Activated naive CD4-positive, alpha-beta T cell treated with anti-CD3 and anti-CD28 coated beads, Interleukin-2, amount 50 U/mL, for 72 hours (primary cell): ENCODE data around the gene TAF4B. TPM values are rescaled to one million over a fixed set of nuclear protein-coding genes. Genes with fewer than 3 reads are reported as not detected.
"Not testable (repeated sequence)": the region's sequence is repeated elsewhere in the genome, so short reads cannot be mapped to it uniquely, and the experiment has no call there.

ENCODE experiments used
- ATAC-seq, 2 donors: fragments of 150-1000 bp; cut with Tn5 transposase; 2 replicates each; pipeline ENCODE4 v1.10.0; 2021; ENCODE audit warnings: mild to moderate bottlenecking in 2 of 2, moderate library complexity in 2 of 2
- DNase-seq, 2 donors: peaks; one replicate each; pipeline ENCODE4 v3.0.0; 2021 to 2022; ENCODE audit warnings: low spot score in 2 of 2
- H3K27ac Mint-ChIP-seq, 2 donors: one replicate each; pipeline ENCODE4 v1.8.0; 2022; ENCODE audit warnings: mild to moderate bottlenecking in 2 of 2, mixed read lengths in 2 of 2
- H3K36me3 Mint-ChIP-seq, 2 donors: one replicate each; pipeline ENCODE4 v1.8.0; 2022; ENCODE audit warnings: mixed read lengths in 2 of 2
- H3K9me3 Mint-ChIP-seq, 2 donors: one replicate each; pipeline ENCODE4 v1.8.0; 2022; ENCODE audit warnings: mixed read lengths in 2 of 2
- total RNA-seq, 2 donors: library from RNA; stranded (reverse); gene quantifications; one replicate each; pipeline ENCODE4 v1.2.3, GENCODE V29; 2022

The TAF4B gene
- total RNA-seq, 2 donors from 2014 or later: 12.7 to 29.1 TPM

GRCh38 chr18:26225915-26226228 lies 373 bp upstream of the TAF4B start:
- H3K9me3 Mint-ChIP-seq: no peaks in the 10 kb centered on the region
- ATAC-seq: no peak
- peaks cover 11 to 12% of the 10 kb centered on the region in 2 donors for H3K36me3 Mint-ChIP-seq
- peak overlapping the region; percentile 95 to 99 for H3K27ac Mint-ChIP-seq
- DNase-seq: no peak

- Mint-ChIP-seq H3K27ac (peak overlapping the region; percentile 95 to 96), H3K9me3 (no peaks in the 10 kb centered on the region), H3K36me3 (peaks cover 11 to 20% of the 10 kb centered on the region in 2 donors)
- DNase-seq: no peak
- no peak for ATAC-seq
Measured at GRCh38 chr18:26227051-26227670, 916 bp downstream of the TAF4B start.

GRCh38 chr18:26228562-26229260 lies 2.5 kb downstream of the TAF4B start:
- DNase-seq (no peak), ATAC-seq (peak; percentile 11 to 58)
- Mint-ChIP-seq H3K36me3 (peaks cover 11 to 30% of the 10 kb centered on the region in 2 donors), H3K27ac (peak overlapping the region; percentile 30 to 95), H3K9me3 (no peaks in the 10 kb centered on the region)

GRCh38 chr18:26230497-26230896 lies 4.3 kb downstream of the TAF4B start:
- H3K27ac Mint-ChIP-seq: no peak overlapping the region
- H3K36me3 Mint-ChIP-seq: peaks cover 11 to 30% of the 10 kb centered on the region in 2 donors
- no peaks in the 10 kb centered on the region for H3K9me3 Mint-ChIP-seq
- ATAC-seq: no peak
- DNase-seq: no peak

- ATAC-seq (no peak), DNase-seq (no peak)
- peak overlapping the region in 1 of 2 donors; percentile 0 for H3K27ac Mint-ChIP-seq
- H3K36me3 Mint-ChIP-seq: peaks cover 6 to 29% of the 10 kb centered on the region in 2 donors
- no peaks in the 10 kb centered on the region for H3K9me3 Mint-ChIP-seq
Measured at GRCh38 chr18:26233208-26233607, 7.0 kb downstream of the TAF4B start.

GRCh38 chr18:26237363-26237762 lies 11.1 kb downstream of the TAF4B start:
- DNase-seq, ATAC-seq, H3K27ac Mint-ChIP-seq: not testable (repeated sequence)
- H3K36me3 Mint-ChIP-seq: peaks cover 28 to 49% of the 10 kb centered on the region in 2 donors
- H3K9me3 Mint-ChIP-seq: peaks cover 8 to 12% of the 10 kb centered on the region in 2 donors

- not testable (repeated sequence) for ATAC-seq, DNase-seq, H3K27ac Mint-ChIP-seq
- peaks cover 11 to 20% of the 10 kb centered on the region in 2 donors for H3K9me3 Mint-ChIP-seq
- H3K36me3 Mint-ChIP-seq: peaks cover 39 to 54% of the 10 kb centered on the region in 2 donors
Measured at GRCh38 chr18:26238718-26239117, 12.5 kb downstream of the TAF4B start.

- Mint-ChIP-seq H3K9me3 (peaks cover 18 to 25% of the 10 kb centered on the region in 2 donors), H3K36me3 (peaks cover 55 to 77% of the 10 kb centered on the region in 2 donors)
- not testable (repeated sequence) for ATAC-seq, H3K27ac Mint-ChIP-seq, DNase-seq
Measured at GRCh38 chr18:26242392-26242791, 16.1 kb downstream of the TAF4B start.

- not testable (repeated sequence) for DNase-seq, H3K27ac Mint-ChIP-seq, ATAC-seq
- peaks cover 51 to 58% of the 10 kb centered on the region in 2 donors for H3K36me3 Mint-ChIP-seq
- H3K9me3 Mint-ChIP-seq: peaks cover 18 to 25% of the 10 kb centered on the region in 2 donors
Measured at GRCh38 chr18:26245434-26245833, 19.2 kb downstream of the TAF4B start.

- Mint-ChIP-seq H3K9me3 (no peaks in the 10 kb centered on the region), H3K36me3 (no peaks in the 10 kb centered on the region), H3K27ac (no peak overlapping the region)
- ATAC-seq (no peak), DNase-seq (no peak)
Measured at GRCh38 chr18:26252411-26252810, 26.2 kb downstream of the TAF4B start.

GRCh38 chr18:26254808-26255207 lies 28.6 kb downstream of the TAF4B start:
- not testable (repeated sequence) for DNase-seq, H3K27ac Mint-ChIP-seq, ATAC-seq, H3K9me3 Mint-ChIP-seq
- H3K36me3 Mint-ChIP-seq: peaks cover 5 to 10% of the 10 kb centered on the region in 2 donors

GRCh38 chr18:26255695-26256622 lies 29.7 kb downstream of the TAF4B start:
- Mint-ChIP-seq H3K36me3 (peaks cover 5 to 10% of the 10 kb centered on the region in 2 donors), H3K27ac (no peak overlapping the region), H3K9me3 (peaks cover 4 to 5% of the 10 kb centered on the region in 2 donors)
- no peak for ATAC-seq
- DNase-seq: no peak

GRCh38 chr18:26258711-26259110 lies 32.5 kb downstream of the TAF4B start:
- peaks cover 4 to 5% of the 10 kb centered on the region in 2 donors for H3K9me3 Mint-ChIP-seq
- DNase-seq: no peak
- no peak for ATAC-seq

GRCh38 chr18:26259416-26259815 lies 33.2 kb downstream of the TAF4B start:
- DNase-seq, H3K9me3 Mint-ChIP-seq, ATAC-seq, H3K27ac Mint-ChIP-seq: not testable (repeated sequence)
- H3K36me3 Mint-ChIP-seq: peaks cover 10 to 14% of the 10 kb centered on the region in 2 donors

More at GRCh38 chr18:26258711-26259110, 32.5 kb downstream of the TAF4B start:
- Mint-ChIP-seq H3K36me3 (peaks cover 10 to 14% of the 10 kb centered on the region in 2 donors), H3K27ac (no peak overlapping the region)

- peaks cover 4 to 5% of the 10 kb centered on the region in 2 donors for H3K9me3 Mint-ChIP-seq
- DNase-seq: no peak
- peaks cover 10 to 14% of the 10 kb centered on the region in 2 donors for H3K36me3 Mint-ChIP-seq
- no peak for ATAC-seq
- no peak overlapping the region for H3K27ac Mint-ChIP-seq
Measured at GRCh38 chr18:26262156-26262555, 35.9 kb downstream of the TAF4B start.

GRCh38 chr18:26267357-26267930 lies 41.2 kb downstream of the TAF4B start:
- H3K9me3 Mint-ChIP-seq: no peaks in the 10 kb centered on the region
- no peak for DNase-seq
- H3K36me3 Mint-ChIP-seq: peaks cover 5 to 10% of the 10 kb centered on the region in 2 donors
- no peak overlapping the region for H3K27ac Mint-ChIP-seq
- ATAC-seq: no peak
